Left lung (tissue), 10 donors: ENCODE measurements around the gene PXK. TPM values are rescaled to one million over a fixed set of nuclear protein-coding genes. Genes with fewer than 3 reads are reported as not detected.
A peak's percentile ranks its signal among the peaks of the same experiment; 100 is the strongest.

Experiments used
- ATAC-seq: fragments of 200-7000 bp; cut with Tn5 transposase; one replicate; pipeline ENCODE4 v1.9.1; 2020; ENCODE audit warnings: moderate library complexity
- DNase-seq, 4 donors: peaks; one replicate each; pipeline ENCODE4 v3.0.0-alpha.2; 2013 to 2020
- H3K27ac ChIP-seq, 2 donors: fragments of 200-600 bp; sonication (generic) in 1 of 2; one replicate each; pipeline versions ENCODE4 v1.5.0 to v1.8.0; 2020 to 2021
- H3K27me3 ChIP-seq, 2 donors: fragments of 200-600 bp; sonication (generic) in 1 of 2; one replicate each; pipeline versions ENCODE4 v1.5.0 to v1.8.0; 2020 to 2021
- H3K36me3 ChIP-seq, 2 donors: fragments of 200-600 bp; sonication (generic) in 1 of 2; one replicate each; pipeline versions ENCODE4 v1.5.0 to v1.8.0; 2020 to 2021
- H3K4me1 ChIP-seq, 2 donors: fragments of 200-600 bp; one replicate each; pipeline ENCODE4 v1.8.0; 2021
- H3K4me3 ChIP-seq, 2 donors: fragments of 200-600 bp; sonication (generic) in 1 of 2; one replicate each; pipeline versions ENCODE4 v1.5.0 to v1.8.0; 2020 to 2021; ENCODE audit warnings: mild to moderate bottlenecking in 1 of 2
- H3K9me3 ChIP-seq, 2 donors: fragments of 200-600 bp; sonication (generic) in 1 of 2; one replicate each; pipeline versions ENCODE4 v1.5.0 to v1.8.0; 2020 to 2021
- CTCF ChIP-seq, 2 donors: fragments of 200-600 bp; sonication (generic) in 1 of 2; IDR thresholded peaks; one replicate each; pipeline versions ENCODE4 v1.5.0 to v1.8.0; 2021; ENCODE audit warnings: antibody characterized with exemption in 2 of 2
- intact Hi-C, 2 donors: fragments of 100-400 bp; cut with DNase I; formaldehyde crosslinking; loops; one replicate each; pipeline versions ENCODE4 v1.11.2 to v1.14.2; 2022
- polyA plus RNA-seq, 6 donors: library from polyadenylated mRNA; unstranded; fragments of 120-200 nt; gene quantifications; one replicate each; pipeline ENCODE4 v1.2.1, GENCODE V29; 2013; ENCODE audit not compliant: insufficient read length in 6 of 6
- total RNA-seq, 2 donors: library from RNA; stranded (reverse); fragmentation: NEBNext Ultra II Directional; extraction: Animal tissue kit (Norgen Biotek cat#: 25700); gene quantifications; one replicate each; pipeline ENCODE4 v1.2.1, GENCODE V29; 2021
- donor health status: DM: no; HTN: yes; CAD: no.
- donor health status: DM: no; HTN: no; CAD: no.

Gene PXK
- total and polyA plus RNA-seq, 8 donors: 19.0 to 42.3 (median 34.0) TPM

- DNase-seq (no peak), ATAC-seq (peak; percentile 40)
- peaks cover 0 to 3% of the 10 kb centered on the region in 2 donors for H3K4me1 ChIP-seq
- no peak overlapping the region for H3K4me3 ChIP-seq
- intact Hi-C loops: no loop called here
- TF ChIP-seq CTCF (IDR thresholded peaks at IDR 0.05): no peak
- no peaks in the 10 kb centered on the region for H3K27me3 ChIP-seq
- no peaks in the 10 kb centered on the region for H3K9me3 ChIP-seq
- H3K36me3 ChIP-seq: peaks cover 0 to 39% of the 10 kb centered on the region in 2 donors
- no peak overlapping the region for H3K27ac ChIP-seq
These were observed 85.5 kb downstream of the PXK start for GRCh38 chr3:58418227-58418626.

- intact Hi-C loops: no loop called here
These were observed 87.3 kb downstream of the PXK start for GRCh38 chr3:58419780-58420507.

GRCh38 chr3:58421004-58421403 lies 88.3 kb downstream of the PXK start:
- intact Hi-C loops: no loop called here
- Histone ChIP-seq H3K4me3 (no peak overlapping the region), H3K36me3 (peaks cover 0 to 61% of the 10 kb centered on the region in 2 donors), H3K27me3 (no peaks in the 10 kb centered on the region), H3K4me1 (peaks cover 0 to 5% of the 10 kb centered on the region in 2 donors), H3K27ac (no peak overlapping the region), H3K9me3 (no peaks in the 10 kb centered on the region)
- ATAC-seq (no peak), DNase-seq (no peak)
- no peak for TF ChIP-seq CTCF (IDR thresholded peaks at IDR 0.05)

More at GRCh38 chr3:58419780-58420507, 87.3 kb downstream of the PXK start:
- ATAC-seq (no peak), DNase-seq (no peak)
- no peak overlapping the region for H3K4me3 ChIP-seq
- H3K27me3 ChIP-seq: no peaks in the 10 kb centered on the region
- peaks cover 0 to 5% of the 10 kb centered on the region in 2 donors for H3K4me1 ChIP-seq
- peak overlapping the region in 1 of 2 donors; percentile 4 for H3K27ac ChIP-seq
- no peak for TF ChIP-seq CTCF (IDR thresholded peaks at IDR 0.05)
- H3K36me3 ChIP-seq: peaks cover 0 to 50% of the 10 kb centered on the region in 2 donors
- no peaks in the 10 kb centered on the region for H3K9me3 ChIP-seq

- H3K27me3 ChIP-seq: no peaks in the 10 kb centered on the region
- no peak overlapping the region for H3K4me3 ChIP-seq
- H3K36me3 ChIP-seq: peaks cover 0 to 71% of the 10 kb centered on the region in 2 donors
- intact Hi-C loops: no loop called here
- H3K4me1 ChIP-seq: peaks cover 0 to 5% of the 10 kb centered on the region in 2 donors
- TF ChIP-seq CTCF (IDR thresholded peaks at IDR 0.05): no peak
- no peak overlapping the region for H3K27ac ChIP-seq
- DNase-seq: peak in 1 of 4 donors; percentile 49
- no peaks in the 10 kb centered on the region for H3K9me3 ChIP-seq
- peak; percentile 80 for ATAC-seq
These were observed 90.1 kb downstream of the PXK start for GRCh38 chr3:58422756-58423325.

GRCh38 chr3:58424613-58425012 lies 91.9 kb downstream of the PXK start:
- no peak overlapping the region for H3K4me3 ChIP-seq
- intact Hi-C loops: no loop called here
- no peak overlapping the region for H3K27ac ChIP-seq
- H3K4me1 ChIP-seq: peaks cover 0 to 5% of the 10 kb centered on the region in 2 donors
- ATAC-seq (no peak), DNase-seq (no peak)
- H3K36me3 ChIP-seq: peaks cover 0 to 89% of the 10 kb centered on the region in 2 donors
- TF ChIP-seq CTCF (IDR thresholded peaks at IDR 0.05): no peak
- no peaks in the 10 kb centered on the region for H3K27me3 ChIP-seq
- H3K9me3 ChIP-seq: no peaks in the 10 kb centered on the region
